GM18951 (cell line): ENCODE results near the gene PTPRE.

Experiments used
- POLR2A ChIP-seq: IDR thresholded peaks from 4 replicates; pipeline ENCODE4 v1.6.1; 2011; ENCODE audit warnings: mild to moderate bottlenecking; ENCODE audit not compliant: insufficient read length, insufficient read depth; ENCODE audit errors: extremely low read depth
- in situ Hi-C: fragments of 300-500 bp; cut with MboI; formaldehyde crosslinking; loops from one replicate; pipeline ENCODE4 v1.12.0; 2022; ENCODE audit warnings: low sequenced_read_pairs, mixed read lengths, inconsistent platforms; ENCODE audit not compliant: unreplicated experiment

The PTPRE gene

GRCh38 chr10:127928021-127928806, 21.3 kb downstream of the PTPRE start:
- in situ Hi-C loops, result no loop called here
- TF ChIP-seq POLR2A, result no peak

GRCh38 chr10:127932521-127933270, 25.8 kb downstream of the PTPRE start:
- TF ChIP-seq POLR2A, result no peak
- in situ Hi-C loops, result no loop called here

- no peak for TF ChIP-seq POLR2A
- in situ Hi-C loops, result no loop called here
Measured at GRCh38 chr10:127933271-127933670, 26.4 kb downstream of the PTPRE start.

GRCh38 chr10:127934383-127934782, 27.5 kb downstream of the PTPRE start:
- TF ChIP-seq POLR2A, result no peak
- in situ Hi-C loops, result no loop called here

- in situ Hi-C loops, result no loop called here
- no peak for TF ChIP-seq POLR2A
Measured at GRCh38 chr10:127935071-127935561, 28.2 kb downstream of the PTPRE start.

- no peak for TF ChIP-seq POLR2A
Measured at GRCh38 chr10:127937069-127937468, 30.2 kb downstream of the PTPRE start.

GRCh38 chr10:127937915-127938463, 31.1 kb downstream of the PTPRE start:
- in situ Hi-C loops, result no loop called here
- TF ChIP-seq POLR2A, result no peak

More at GRCh38 chr10:127937069-127937468, 30.2 kb downstream of the PTPRE start:
- in situ Hi-C loops, result no loop called here

- in situ Hi-C loops, result no loop called here
- TF ChIP-seq POLR2A, result no peak
Measured at GRCh38 chr10:127939786-127940330, 33.0 kb downstream of the PTPRE start.

- no peak for TF ChIP-seq POLR2A
- in situ Hi-C loops, result no loop called here
Measured at GRCh38 chr10:127940866-127941640, 34.1 kb downstream of the PTPRE start.

GRCh38 chr10:127942811-127943210, 35.9 kb downstream of the PTPRE start:
- no peak for TF ChIP-seq POLR2A
- in situ Hi-C loops, result no loop called here

- TF ChIP-seq POLR2A, result no peak
- in situ Hi-C loops, result no loop called here
Measured at GRCh38 chr10:127943336-127943910, 36.5 kb downstream of the PTPRE start.

GRCh38 chr10:127944256-127944655, 37.4 kb downstream of the PTPRE start:
- in situ Hi-C loops, result no loop called here
- no peak for TF ChIP-seq POLR2A
